ENCODE data around the gene ALKBH2.

The ALKBH2 gene

GRCh38 chr12:109113661-109114321 is 20.5 kb upstream of the ALKBH2 start:
- no peak for DNase-seq (ENCODE audit: low spot score)

GRCh38 chr12:109112720-109113465 is 19.6 kb upstream of the ALKBH2 start:
- DNase-seq (ENCODE audit: low spot score) = no peak

DNA sequence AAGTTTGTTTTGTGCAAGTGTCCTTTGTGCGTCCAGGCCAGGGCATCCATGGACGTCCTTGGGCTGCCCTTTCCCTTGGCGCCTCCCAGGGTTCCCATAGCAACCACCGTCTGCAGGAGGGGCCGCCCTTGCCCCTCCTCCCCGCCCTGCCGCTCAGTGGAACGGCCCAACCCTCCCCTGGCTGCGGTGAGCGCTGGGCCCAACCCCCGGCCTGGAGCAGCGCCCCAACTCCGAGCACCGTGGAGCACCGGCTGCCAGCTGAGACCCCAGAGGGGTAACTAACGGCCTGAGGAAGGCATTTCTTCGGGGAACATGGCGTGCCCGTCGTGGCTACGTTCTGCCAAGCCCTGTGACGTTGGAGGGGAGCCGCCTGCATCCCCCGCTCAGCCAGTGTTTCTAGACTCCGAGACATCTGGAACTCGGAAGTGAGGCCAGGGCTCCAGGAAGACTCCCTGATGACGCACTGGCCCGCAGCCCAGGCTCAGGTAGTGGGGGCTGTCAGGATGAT is 17.8 kb upstream of the ALKBH2 start:
- peak; percentile 54 for DNase-seq (ENCODE audit: low spot score)

GRCh38 chr12:109109746-109110350 is 16.6 kb upstream of the ALKBH2 start:
- DNase-seq (ENCODE audit: low spot score) = no peak

GRCh38 chr12:109105176-109105575 is 11.9 kb upstream of the ALKBH2 start:
- DNase-seq (ENCODE audit: low spot score) = no peak

DNA sequence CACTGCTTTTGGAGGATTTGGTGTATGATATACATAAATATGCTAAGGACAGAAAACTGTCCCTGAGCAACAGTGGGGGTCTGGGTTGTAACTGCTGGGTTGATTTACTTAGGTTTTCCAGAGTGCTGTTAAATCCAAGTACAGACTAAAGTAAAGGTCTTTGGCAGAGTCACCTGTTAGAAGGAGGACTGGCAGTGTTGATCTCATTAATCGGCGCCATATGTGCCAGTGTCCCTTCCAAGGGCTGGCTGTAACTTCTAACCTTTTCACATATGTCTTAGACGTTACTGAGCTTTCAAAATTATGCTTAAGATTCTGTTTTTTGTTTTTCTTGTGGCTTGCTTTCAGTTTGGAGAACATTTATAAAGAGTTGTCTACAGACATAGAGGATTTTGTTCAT is 9.2 kb upstream of the ALKBH2 start:
- no peak for DNase-seq (ENCODE audit: low spot score)

DNA sequence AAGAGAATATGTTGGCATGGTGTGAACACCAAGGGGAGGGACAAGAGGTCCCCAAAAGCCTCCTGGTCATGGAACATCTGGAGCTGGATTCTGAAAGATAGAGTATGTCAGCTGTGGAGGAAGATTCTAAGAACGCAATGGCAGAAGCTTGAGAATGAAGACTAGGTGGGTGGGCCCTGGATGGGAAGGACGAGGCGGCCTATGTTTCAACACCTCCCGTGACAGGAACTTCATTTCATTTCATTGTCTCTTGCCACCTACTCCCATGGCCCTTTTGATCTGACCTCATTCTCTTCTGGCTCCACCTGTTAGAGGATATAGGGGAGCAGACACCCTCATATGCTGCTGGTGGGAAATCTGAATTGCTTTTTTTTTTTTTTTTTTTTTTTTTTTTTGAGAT is 7.5 kb upstream of the ALKBH2 start:
- DNase-seq (ENCODE audit: low spot score) = no peak

DNA sequence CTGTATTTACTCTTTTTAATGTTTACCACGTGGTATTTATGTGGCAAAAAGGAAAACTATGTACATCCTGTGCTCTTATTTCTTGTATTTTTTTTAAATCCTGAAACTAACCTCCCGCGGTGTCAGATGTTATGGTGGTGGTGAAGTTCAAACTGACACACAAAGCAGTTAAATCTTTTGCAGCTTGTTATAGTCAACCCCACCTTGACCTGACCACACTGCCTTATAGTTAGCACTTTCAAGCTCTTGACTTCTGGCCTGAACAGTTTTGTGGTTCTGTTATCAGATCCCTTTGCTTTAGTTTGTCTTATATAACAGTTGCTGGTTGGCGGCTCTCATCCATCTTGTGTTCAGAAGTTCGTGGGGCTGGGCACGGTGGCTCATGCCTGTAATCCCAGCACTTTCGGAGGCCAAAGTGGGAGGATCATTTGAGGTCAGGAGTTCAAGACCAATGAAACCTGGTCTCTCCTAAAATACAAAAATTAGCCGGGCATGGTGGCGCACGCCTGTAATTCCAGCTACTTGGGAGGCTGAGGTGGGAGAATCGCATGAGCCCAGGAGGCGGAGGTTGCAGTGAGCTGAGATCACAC is 6.3 kb upstream of the ALKBH2 start:
- DNase-seq (ENCODE audit: low spot score) = peak; percentile 5

DNA sequence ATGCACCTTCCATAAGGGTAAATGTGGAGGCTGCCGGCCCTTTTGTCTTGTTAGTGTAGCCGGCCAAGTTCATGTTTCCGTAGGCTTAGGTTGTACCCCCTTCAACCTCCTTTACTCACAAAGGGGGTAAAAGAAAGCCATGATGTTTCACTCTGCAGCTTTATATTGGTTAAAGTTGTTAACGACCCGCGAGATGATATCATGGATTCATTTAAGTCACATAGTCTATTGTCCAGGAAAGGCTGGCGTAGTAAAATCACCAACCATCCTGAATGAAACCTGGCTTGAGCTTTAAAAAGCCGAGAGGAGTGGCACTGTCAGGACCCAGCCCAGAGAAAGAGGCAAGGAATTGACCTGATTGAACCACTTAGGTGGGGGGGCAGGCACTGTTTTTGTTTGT is 5.4 kb upstream of the ALKBH2 start:
- no peak for DNase-seq (ENCODE audit: low spot score)

DNA sequence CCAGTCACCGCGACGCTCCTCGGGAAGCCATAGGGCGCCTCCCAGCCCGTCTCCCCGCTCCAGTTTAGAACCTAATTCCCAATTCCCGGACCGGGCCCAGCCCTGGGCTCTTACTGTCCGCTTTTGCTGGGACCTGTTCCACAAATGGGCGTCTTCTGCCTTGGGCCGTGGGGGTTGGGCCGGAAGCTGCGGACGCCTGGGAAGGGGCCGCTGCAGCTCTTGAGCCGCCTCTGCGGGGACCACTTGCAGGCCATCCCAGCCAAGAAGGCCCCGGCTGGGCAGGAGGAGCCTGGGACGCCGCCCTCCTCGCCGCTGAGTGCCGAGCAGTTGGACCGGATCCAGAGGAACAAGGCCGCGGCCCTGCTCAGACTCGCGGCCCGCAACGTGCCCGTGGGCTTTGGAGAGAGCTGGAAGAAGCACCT is 4.9 kb upstream of the ALKBH2 start:
- peak; percentile 9 for DNase-seq (ENCODE audit: low spot score)

- peak; percentile 96 for DNase-seq (ENCODE audit: low spot score)
These were observed 4.3 kb upstream of the ALKBH2 start, which contains the start of gene UNG for GRCh38 chr12:109097435-109098182. Gene UNG, plus strand, starts transcription at chr12:109097597. Its CDS starts 83 bp downstream, at chr12:109097680.

GRCh38 chr12:109097140-109097434 is 3.8 kb upstream of the ALKBH2 start:
- no peak for DNase-seq (ENCODE audit: low spot score)

- DNase-seq (ENCODE audit: low spot score) = no peak
These were observed 713 bp downstream of the ALKBH2 start for GRCh38 chr12:109092497-109093021.

DNA sequence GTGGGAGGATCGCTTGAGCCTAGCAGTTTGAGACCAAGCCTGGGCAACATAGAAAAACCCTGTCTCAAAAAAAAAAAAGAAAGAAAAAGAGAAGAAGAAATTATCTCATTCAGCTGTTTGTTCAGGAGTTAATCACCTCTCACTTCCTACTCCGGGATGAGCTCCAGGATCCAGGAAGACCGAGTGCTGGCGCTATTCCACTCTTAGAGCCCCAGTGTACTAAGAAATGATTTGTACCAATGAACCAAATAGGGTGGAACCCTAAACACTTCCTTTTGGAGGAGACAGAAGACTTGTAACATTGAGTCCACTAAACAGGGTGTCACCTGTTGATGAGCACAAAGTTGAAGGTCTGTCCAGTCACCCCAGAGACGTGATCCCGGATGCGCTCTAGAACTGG is 3.6 kb downstream of the ALKBH2 start:
- DNase-seq (ENCODE audit: low spot score) = no peak

- DNase-seq (ENCODE audit: low spot score) = no peak
These were observed 4.5 kb downstream of the ALKBH2 start for GRCh38 chr12:109088818-109089217.

GRCh38 chr12:109087250-109087649 is 6.0 kb downstream of the ALKBH2 start:
- DNase-seq (ENCODE audit: low spot score) = no peak

GRCh38 chr12:109085590-109085989 is 7.7 kb downstream of the ALKBH2 start:
- no peak for DNase-seq (ENCODE audit: low spot score)

DNA sequence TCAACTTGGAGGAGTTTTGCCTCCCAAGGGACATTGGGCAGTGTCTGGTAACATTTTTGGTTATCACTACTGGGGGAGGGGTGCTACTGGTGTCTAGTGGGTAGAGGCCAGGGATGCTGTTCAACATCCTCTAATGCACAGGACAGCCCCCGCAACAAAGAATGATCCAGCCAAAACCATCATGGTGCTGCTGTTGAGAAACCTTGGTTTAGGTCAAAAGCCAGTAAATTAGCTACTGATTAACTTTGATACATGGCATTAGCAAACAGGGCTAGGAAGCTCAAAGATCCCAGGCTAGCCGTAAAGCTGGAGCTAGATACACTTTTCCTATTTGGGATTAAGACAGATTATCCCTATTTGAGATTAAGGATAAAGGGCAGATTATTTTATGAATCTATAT is 8.8 kb downstream of the ALKBH2 start:
- DNase-seq (ENCODE audit: low spot score) = no peak

DNA sequence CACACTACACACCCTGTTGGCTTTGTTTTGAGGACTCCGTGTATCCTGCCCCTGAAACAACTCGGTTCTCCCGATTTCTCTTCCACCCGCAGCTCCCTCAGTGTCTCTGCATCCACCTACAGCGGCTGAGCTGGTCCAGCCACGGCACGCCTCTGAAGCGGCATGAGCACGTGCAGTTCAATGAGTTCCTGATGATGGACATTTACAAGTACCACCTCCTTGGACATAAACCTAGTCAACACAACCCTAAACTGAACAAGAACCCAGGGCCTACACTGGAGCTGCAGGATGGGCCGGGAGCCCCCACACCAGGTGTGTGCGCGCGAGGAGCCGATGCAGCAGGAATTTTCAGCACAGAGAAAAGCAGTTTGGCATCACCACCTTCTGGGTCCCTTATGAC is 10.5 kb downstream of the ALKBH2 start:
- no peak for DNase-seq (ENCODE audit: low spot score)

DNA sequence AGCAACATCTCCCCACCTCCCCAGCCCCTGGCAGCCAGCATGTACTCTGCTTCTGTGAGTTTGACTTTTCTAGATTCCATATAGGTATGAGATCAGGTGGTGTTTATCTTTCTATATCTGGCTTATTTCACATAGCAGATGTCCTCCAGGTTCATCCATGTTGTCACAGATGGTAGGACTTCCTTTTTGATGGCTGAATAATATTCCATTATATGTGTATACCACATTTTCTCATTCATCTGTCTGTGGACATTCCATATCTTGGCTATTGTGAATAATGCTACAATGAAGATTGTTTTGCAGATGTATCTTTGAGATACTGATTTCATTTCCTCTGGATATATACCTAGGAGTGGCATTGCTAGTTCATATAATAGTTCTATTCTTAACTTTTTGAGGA is 18.4 kb downstream of the ALKBH2 start:
- no peak for DNase-seq (ENCODE audit: low spot score)

DNA sequence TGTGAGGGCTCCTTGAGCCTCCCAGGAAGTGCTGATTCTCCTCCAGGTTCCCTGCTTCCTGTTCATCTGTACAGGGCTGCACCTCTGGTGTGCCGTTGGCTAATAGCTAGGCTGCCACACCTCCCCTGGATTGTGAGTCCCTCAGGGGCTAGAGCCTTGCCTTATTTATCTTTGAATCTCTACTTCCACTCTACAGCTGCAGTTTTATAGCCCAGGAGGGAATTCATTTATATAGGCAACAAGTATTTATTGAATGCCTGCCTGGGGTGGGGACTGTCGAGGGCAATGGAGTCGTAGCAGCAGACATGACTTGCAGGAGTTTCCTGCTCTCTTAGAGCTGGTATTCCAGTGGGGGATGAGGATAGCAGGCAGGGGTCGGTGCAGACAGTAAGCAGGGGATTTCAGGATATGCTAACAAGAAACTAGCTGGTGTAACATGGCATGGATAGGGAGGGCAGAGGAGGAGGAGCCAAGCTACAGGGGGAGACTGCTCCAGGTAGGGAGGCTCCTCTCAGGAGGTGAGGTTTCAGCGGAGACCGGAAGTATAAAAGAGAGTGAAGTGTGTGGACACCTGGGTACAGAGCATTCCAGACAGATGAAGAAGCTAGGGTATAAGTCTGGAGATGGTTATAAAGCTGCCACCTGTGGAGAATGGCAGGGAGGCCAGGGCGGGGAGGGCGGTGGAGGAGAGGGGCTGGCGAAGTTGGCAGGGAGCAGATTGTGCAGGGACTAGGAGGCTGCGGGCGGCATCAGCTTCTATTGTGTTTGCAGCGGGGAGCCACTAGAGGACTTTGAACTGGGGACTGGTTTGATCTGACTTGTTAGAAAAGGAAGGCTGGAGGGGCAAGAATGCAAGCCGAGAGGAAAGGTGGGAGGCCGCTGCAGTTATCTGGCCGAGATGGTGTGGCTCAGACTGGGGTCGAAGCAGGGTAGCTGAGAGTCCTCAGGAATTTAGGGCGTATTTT is 23.7 kb downstream of the ALKBH2 start:
- no peak for DNase-seq (ENCODE audit: low spot score)
